DMS 273 (cell line): ENCODE data around the gene CELA3A.
"Not testable (repeated sequence)": the region's sequence is repeated elsewhere in the genome, so short reads cannot be mapped to it uniquely, and the experiment has no call there.

Experiments used
- DNase-seq: peaks from one replicate; lab custom pipeline; 2025; ENCODE audit not compliant: unreplicated experiment; lab: John Stamatoyannopoulos, UW

The CELA3A gene

DNA sequence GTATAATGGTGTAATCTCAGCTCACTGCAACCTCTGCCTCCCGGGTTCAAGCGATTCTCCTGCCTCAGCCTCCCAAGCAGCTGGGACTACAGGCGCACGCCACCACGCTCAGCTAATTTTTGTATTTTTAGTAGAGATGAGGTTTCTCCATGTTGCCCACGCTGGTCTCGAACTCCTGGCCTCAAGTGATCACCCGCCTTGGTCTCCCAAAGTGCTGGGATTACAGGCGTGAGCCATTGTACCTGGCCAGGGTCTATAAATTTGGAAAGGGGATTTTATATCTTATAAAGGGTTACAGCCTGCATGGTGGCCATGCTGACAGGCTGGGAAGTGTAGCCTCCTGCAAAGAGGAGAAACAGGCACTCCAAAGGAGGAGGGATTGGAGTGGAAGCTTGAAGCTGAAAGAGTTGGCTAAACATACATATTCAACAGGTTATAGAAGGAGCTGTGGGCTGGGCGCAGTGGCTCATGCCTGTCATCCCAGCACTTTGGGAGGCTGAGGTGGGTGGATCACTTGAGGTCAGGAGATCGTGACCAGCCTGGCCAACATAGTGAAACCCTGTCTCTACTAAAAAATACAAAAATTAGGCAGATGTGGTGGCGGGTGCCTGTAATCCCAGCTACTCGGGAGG, 13.2 kb downstream of the CELA3A start:
- not testable (repeated sequence) for DNase-seq

DNA sequence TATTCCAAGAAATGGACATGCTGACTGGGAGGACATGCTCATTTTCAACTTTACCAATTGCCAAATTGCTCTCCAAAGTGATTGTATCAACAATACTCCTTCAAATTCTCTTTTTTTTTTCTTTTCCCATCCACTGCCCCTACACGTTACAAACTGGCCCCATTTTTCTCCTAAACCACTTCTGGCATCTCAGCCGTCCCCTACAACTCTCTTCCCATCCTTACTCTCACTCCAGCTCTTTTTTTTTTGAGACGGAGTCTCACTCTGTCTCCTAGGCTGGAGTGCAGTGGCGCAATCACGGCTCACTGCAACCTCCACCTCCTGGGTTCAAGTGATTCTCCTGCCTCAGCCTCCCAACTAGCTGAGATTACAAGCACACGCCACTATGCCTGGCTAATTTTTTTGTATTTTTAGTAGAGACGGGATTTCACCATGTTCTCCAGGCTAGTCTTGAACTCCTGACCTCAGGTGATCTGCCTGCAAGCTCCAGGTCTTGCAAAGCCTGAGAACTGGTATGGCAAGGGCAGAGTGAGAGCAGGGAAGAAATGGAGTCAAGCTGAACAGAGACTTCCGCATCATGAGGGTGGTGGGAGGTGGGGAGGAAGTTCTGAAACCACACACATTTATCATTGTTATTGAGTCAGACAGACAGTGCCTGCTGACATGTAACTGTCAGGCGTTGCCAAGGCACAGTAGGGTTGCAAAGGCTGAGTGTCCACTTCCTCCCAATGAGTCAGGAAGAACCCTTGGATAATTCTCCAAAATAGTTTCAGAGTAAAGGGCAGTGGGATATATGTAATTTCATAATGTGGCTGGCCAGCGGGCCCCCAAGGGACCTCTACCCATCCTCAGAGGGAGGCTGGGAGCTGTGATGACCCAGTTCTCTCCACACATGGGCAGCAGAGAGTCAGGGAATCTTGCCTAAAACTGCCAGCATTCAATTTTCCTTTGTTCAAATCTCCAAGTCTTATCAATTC, 17.4 kb downstream of the CELA3A start:
- peak; percentile 15 for DNase-seq

- DNase-seq, result no peak
Measured at GRCh38 chr1:22021061-22021460, 19.6 kb downstream of the CELA3A start.

GRCh38 chr1:22024485-22025367, 23.3 kb downstream of the CELA3A start:
- DNase-seq, result peak; percentile 94

DNA sequence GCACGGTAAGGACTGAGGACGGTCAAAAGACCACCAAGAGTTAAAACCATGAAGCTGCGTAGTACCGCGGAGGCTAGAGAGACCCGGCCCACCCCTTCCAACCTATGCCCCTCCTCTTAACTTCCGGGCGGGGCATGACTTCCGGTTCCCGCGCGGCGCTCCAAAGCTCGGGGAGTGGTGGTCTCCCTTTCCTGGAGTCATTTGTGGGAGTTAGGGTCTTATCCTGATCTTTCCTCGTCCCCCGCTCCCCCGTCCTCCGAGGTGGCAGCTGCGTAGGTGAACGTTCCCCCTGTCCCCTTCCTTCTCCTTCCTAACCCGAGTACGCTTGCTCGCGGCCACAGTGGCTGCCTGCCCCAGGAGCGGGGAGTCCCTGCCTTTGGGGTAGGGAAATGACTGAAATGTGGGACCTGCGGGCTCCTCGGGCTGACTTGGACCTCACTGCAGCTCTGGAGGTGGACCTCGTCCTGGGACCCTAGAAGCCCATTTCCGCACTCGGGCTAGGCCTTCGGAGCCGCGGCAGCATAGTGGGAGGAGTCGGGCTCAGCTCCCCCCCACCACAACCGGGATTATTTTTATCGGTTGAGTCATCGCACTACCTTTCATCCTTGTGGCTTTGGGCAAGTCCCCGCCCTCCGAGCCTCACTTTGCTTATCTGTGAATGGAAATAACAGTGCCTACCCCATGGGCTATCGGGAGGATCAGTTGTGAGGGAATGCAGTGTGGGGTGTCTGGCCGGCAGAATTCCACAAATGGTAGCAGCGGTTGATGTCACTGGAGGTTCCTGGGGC, 24.1 kb downstream of the CELA3A start:
- peak; percentile 95 for DNase-seq

- no peak for DNase-seq
Measured at GRCh38 chr1:22026924-22027289, 25.4 kb downstream of the CELA3A start.

DNA sequence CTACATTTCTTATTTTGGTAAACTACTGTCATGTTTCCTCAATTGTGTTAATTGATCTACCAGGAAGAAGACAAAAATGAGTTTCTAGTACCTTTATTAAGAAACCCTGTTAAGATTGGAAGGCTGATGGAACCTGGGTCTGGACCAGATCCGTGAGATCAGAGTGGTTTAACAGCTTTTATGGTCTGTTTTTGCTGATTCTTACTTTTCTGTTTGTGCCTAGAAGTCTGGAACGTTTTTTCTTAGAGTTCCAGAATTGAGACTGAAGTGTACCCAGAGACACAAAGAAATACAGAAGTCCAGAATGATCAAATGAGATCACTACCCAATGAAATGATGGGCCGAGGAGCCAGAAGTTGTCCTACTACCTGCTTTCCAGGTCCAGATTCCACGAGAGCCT, 28.6 kb downstream of the CELA3A start:
- no peak for DNase-seq

GRCh38 chr1:22030473-22030872, 29.0 kb downstream of the CELA3A start:
- no peak for DNase-seq

- DNase-seq, result no peak
Measured at GRCh38 chr1:22031214-22031962, 29.9 kb downstream of the CELA3A start.

DNA sequence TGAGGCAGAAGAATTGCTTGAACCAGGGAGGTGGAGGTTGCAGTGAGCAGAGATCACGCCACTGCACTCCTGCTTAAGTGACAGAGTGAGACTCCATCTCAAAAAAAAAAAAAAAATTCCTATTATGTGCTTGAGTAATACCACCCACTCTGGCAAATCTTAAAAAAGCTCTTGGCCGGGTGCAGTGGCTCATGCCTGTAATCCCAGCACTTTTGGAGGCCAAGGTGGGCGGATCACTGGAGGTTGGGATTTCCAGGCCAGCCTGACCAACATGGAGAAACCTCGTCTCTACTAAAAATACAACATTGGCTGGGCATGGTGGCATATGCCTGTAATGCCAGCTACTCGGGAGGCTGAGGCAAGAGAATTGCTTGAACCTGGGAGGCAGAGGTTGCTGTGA, 33.4 kb downstream of the CELA3A start:
- DNase-seq, result not testable (repeated sequence)

GRCh38 chr1:22037520-22037919, 36.1 kb downstream of the CELA3A start:
- no peak for DNase-seq

GRCh38 chr1:22038036-22038435, 36.6 kb downstream of the CELA3A start:
- DNase-seq, result peak; percentile 31

DNA sequence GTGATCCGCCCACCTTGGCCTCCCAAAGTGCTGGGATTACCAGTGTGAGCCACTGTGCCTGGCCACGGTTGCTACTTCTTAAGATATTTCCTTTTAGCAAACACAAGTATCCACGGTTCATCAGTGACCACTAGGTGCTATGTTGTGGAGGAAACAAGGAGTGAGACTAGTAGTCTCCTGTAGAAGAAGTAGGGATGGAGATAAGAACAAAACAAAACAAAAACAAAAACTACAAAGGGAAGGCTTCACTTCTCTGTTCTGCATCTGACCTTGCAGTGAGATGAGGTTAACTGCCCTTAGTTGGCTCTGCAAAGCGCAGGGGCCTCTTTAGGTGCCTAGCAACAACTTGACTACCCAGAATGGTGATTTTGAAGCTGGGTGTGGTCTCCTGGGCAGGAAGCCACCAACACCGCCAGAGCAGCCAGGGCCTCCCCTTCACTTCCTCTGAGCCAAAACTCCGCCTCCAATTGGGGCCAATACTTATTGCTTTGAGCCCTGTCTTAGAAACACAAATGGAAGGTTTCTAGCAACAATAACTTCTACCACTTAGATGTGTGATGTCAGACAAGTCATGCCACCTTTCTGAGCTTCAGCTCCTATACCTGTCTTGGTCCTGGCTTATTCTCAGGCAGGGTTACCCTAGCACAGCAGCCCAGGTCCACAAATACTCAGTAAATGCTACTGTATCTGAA, 38.3 kb downstream of the CELA3A start:
- DNase-seq, result peak; percentile 75

DNA sequence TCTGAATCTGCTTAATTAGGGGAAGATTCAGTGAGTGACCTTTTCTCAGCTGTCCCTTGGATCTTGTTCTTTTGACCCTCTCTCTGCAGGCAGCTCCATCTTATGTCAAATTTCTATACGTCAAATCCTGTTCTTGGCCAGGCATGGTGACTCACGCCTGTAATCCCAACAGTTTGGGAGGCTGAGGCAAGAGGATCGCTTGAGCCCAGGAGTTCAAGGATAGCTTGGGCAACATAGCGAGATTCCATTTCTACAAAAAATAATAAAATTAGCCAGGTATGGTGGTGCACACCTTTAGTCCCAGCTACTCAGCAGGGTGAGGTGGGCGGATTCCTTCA, 38.8 kb downstream of the CELA3A start:
- DNase-seq, result no peak

- DNase-seq, result no peak
Measured at GRCh38 chr1:22041505-22041904, 40.0 kb downstream of the CELA3A start.

- DNase-seq, result no peak
Measured at GRCh38 chr1:22043198-22043769, 41.8 kb downstream of the CELA3A start.

DNA sequence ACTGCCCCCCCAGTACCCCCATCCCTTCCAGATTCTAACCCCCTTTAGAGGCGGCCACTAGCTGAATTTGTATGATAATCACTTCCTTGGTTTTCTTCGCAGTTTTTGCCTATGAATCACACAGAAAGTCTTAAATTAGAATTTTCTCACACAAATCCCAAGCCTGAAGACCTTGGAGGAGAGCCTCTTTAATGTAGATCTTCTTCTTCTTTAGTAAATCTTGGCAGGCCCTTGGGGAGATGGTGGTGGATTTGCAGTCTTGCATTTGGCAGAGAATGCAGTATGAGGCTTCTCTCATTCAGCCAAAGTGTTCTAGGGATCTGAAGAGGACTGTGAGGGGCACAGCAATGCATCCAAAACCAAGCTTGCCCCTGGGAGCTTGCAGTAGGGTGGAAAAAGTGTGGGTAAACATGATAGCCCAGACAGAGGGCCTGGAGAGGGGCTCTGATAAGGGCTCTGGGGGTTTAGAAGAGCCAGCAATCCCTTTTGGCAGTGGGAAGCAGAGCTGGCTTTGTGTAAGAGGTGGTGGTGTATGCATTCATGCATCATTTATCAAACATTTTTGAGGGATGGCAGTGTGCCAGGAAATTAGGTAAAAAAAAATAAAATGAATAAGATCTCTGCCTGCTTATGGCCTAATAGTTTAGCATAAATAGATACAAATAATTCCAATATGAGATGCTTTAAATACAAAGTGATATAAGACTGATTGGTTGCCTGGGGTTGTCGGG, 43.4 kb downstream of the CELA3A start:
- peak; percentile 16 for DNase-seq

DNA sequence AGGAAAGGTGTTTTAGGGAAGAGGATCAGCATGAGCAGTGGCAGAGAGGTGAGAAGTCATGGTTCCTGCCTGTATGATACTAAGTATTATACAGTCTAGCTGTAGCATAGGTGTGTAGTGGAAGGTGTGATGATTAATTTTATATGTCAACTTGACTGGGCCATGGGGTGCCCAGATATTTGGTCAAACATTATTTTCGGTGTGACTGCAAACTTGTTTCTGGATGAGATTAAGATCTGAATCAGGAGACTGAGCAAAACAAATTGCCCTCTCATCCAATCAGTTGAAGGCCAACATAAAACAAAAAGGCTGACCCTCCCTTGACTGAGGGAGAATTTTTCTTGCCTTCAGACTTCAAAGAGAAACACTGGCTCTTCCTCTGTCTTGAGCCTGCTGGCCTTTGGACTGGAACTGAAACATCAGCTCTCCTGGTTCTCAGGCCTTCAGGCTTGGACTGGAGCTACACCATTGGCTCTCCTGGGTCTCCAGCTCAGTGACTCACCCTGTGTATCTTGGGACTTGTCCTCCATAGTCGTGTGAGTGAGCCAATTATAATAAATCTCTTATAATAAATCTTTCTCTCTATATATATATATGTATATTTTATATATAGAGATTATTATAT, 44.3 kb downstream of the CELA3A start:
- no peak for DNase-seq
